Muscle of leg (tissue), 11 donors: Measurements from ENCODE around the gene FRMD4A. TPM values are rescaled to one million over a fixed set of nuclear protein-coding genes. Genes with fewer than 3 reads are reported as not detected.
A peak's percentile ranks its signal among the peaks of the same experiment; 100 is the strongest.
"Not testable (repeated sequence)": the region's sequence is repeated elsewhere in the genome, so short reads cannot be mapped to it uniquely, and the experiment has no call there.

ENCODE experiments used
- DNase-seq: peaks from one replicate; pipeline ENCODE4 v3.0.0; 2013
- H3K27ac ChIP-seq: one replicate; pipeline ENCODE4 v1.5.1; 2013; ENCODE audit warnings: mild to moderate bottlenecking, low read length, control low read depth
- H3K27me3 ChIP-seq: one replicate; pipeline ENCODE4 v1.6.1; 2013; ENCODE audit warnings: low read length; ENCODE audit not compliant: control insufficient read depth, insufficient read depth
- H3K36me3 ChIP-seq: one replicate; pipeline ENCODE4 v1.6.1; 2013; ENCODE audit warnings: low read length; ENCODE audit not compliant: control insufficient read depth, insufficient read depth
- H3K4me1 ChIP-seq: one replicate; pipeline ENCODE4 v1.6.1; 2013; ENCODE audit warnings: low read length; ENCODE audit not compliant: control insufficient read depth, insufficient read depth
- H3K4me3 ChIP-seq: one replicate; pipeline ENCODE4 v1.5.1; 2013; ENCODE audit warnings: low read length, control low read depth
- H3K9me3 ChIP-seq: replicated peaks from 2 replicates; pipeline ENCODE4 v1.6.1; 2013; ENCODE audit warnings: low read depth, low read length; ENCODE audit not compliant: control insufficient read depth
- WGBS: methylation state at CpG from one replicate; pipeline ENCODE4 v1.1.5; 2013; ENCODE audit warnings: missing lambda C conversion rate; ENCODE audit not compliant: insufficient coverage; 5-methylcytosine and 5-hydroxymethylcytosine counted together
- polyA plus RNA-seq, 8 donors: library from polyadenylated mRNA; unstranded; fragments of 120-200 nt; gene quantifications; one replicate each; pipeline versions ENCODE4 v1.2.1 to v1.2.3, GENCODE V29; 2013; ENCODE audit warnings: inconsistent platforms in 1 of 8, low replicate concordance in 1 of 8; ENCODE audit not compliant: insufficient read length in 8 of 8, insufficient read depth in 1 of 8
- total RNA-seq: library from RNA; stranded (reverse); fragments of 120-200 nt; gene quantifications from one replicate; pipeline ENCODE4 v1.2.4, GENCODE V29; 2013

FRMD4A gene
- total and polyA plus RNA-seq, 9 donors: 29.1 to 53.1 (median 42.0) TPM

DNA sequence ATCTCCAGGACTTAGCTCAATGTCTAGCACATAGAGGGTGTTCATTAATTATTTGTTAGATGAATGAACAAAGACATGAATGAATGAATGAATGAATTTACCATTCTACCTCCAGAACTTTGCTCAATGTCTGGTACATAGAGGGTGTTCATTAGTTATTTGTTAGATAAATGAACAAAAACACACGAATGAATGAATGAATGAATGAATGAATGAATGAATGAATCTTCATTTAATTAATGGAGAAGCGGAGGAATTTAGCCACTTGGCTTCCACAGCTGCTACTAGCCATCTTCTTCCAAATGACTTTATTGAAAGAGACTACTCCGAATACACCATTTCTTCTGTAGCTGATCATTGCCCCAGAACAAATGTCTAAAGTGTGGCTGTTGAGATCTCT is 368.9 kb downstream of the FRMD4A start:
- H3K36me3 ChIP-seq: no peaks in the 10 kb centered on the region

DNA sequence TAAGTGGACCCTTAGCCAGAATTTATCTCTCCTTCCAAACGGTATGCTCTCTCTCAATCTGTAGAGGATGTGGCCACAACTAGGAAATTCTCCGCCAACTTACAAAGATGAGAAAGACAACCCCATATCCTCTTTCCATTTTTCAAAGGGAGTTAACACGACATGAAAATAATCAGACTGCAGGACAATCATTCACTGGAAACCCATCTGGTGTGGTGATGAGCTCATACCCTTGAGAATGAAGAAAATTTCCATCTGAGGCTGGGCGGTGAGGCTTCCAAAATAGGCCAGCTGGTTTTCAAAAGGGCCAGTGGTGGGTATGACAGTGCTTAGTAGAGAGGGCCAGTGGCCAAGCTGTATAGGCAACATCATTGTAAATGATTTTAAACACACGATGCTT is 369.6 kb downstream of the FRMD4A start:
- peak overlapping the region; percentile 69 for H3K27ac ChIP-seq
- H3K4me1 ChIP-seq: peaks cover 22% of the 10 kb centered on the region
- H3K27me3 ChIP-seq: no peaks in the 10 kb centered on the region
- no peaks in the 10 kb centered on the region for H3K36me3 ChIP-seq
- H3K4me3 ChIP-seq: no peak overlapping the region
- peak; percentile 80 for DNase-seq
- 30% methylated on average over 2 of the region's 5 CpGs for WGBS
- H3K9me3 ChIP-seq: no peaks in the 10 kb centered on the region

More for the DNA sequence above, 368.9 kb downstream of the FRMD4A start:
- DNase-seq: no peak
- WGBS: no CpG with 5 or more reads among the region's 3 CpGs
- H3K9me3 ChIP-seq: no peaks in the 10 kb centered on the region
- H3K4me1 ChIP-seq: peaks cover 17% of the 10 kb centered on the region
- H3K27ac ChIP-seq: no peak overlapping the region
- H3K27me3 ChIP-seq: no peaks in the 10 kb centered on the region
- H3K4me3 ChIP-seq: no peak overlapping the region

DNA sequence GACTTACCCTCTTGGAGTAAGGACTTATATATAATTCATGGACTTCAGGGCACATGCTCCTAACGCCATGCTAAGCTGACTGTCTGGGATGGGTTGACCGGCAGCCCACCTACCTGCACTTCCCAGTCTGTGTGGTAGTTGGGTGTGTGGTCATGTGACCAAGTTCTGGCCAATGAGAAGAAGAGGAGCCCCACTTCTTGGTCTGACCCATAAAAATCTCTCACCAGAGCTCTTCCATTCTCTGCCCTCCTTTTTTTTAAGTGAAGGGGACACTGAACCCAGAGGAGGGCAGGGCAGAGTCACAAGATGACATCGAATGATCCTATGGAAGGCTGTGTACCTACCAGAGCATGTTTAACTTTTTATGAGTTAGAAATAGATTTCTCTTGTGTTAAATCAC is 370.1 kb downstream of the FRMD4A start:
- H3K4me3 ChIP-seq: no peak overlapping the region
- peak overlapping the region; percentile 69 for H3K27ac ChIP-seq
- WGBS: no CpG with 5 or more reads among the region's 3 CpGs

DNA sequence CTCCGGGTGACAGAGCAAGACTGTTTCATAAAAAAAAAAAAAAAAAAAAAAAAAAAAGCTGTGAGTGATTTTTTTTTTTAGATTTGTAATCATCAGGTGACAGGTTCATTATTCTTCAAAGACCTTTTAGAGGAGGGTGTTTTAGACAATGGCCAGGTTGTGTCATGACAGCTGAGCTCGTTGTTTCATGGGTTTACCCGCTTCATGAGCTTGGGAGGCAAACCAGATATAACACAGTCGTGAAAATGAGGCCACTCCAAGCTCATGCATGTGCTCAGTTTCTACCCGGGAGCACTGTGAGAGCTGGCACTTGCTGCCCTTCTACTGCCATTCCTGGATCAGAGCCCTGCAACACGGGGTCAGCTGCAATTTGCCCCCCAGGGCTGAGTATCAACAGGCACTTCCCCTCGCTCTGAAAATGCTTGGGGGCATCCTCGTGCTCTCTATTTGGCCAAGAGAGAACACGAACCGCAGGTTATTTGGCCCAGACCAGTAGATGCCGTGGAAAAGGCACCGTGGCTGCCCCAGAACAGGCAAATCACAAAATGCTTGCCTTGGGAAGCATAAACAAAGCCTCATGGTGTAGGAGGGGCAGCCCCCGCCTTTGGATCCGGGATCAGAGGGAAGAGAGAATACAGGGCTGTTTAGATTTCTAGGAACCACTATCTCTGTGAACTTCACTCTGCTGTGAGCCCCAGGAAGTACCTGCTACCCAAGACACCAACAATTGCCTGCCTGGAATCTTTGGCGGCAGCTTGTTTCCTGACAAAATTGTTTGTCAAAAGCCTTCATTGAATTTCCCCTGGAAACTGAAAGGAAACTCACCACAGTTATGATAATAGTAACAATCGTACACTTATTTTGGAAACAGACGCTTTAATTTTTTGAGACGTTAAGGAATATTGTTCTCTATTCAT is 371.0 kb downstream of the FRMD4A start:
- Histone ChIP-seq H3K4me1 (peaks cover 26% of the 10 kb centered on the region), H3K4me3 (no peak overlapping the region), H3K27ac (peak overlapping the region; percentile 69), H3K9me3 (no peaks in the 10 kb centered on the region), H3K36me3 (no peaks in the 10 kb centered on the region), H3K27me3 (no peaks in the 10 kb centered on the region)
- peak; percentile 29 for DNase-seq
- 59% methylated on average over 11 of the region's 18 CpGs for WGBS

More for the DNA sequence above, 370.1 kb downstream of the FRMD4A start:
- peaks cover 22% of the 10 kb centered on the region for H3K4me1 ChIP-seq
- H3K36me3 ChIP-seq: no peaks in the 10 kb centered on the region
- H3K27me3 ChIP-seq: no peaks in the 10 kb centered on the region
- H3K9me3 ChIP-seq: no peaks in the 10 kb centered on the region
- DNase-seq: no peak

DNA sequence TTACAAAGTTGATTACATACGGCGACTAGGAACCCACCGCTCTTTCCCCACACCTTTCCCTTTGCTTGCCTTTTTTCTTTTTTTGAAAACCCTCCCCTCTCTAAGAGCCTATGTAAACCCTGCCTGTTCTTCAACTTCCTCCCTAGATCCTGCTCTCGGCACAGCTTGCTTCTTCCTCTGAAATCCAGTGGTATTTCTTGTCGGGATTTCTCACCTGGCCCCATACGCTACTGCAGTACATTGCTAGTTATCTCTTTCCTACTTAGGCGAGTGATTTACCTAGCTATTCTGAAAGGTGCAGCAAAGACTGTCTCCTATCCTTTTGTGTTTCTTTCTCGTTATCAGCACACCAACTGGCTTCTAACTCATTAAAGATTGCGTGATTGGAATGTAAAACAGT is 372.9 kb downstream of the FRMD4A start:
- DNase-seq: no peak
- 79% methylated on average over 8 of the region's 9 CpGs for WGBS
- H3K9me3 ChIP-seq: no peaks in the 10 kb centered on the region
- no peak overlapping the region for H3K27ac ChIP-seq
- peaks cover 26% of the 10 kb centered on the region for H3K4me1 ChIP-seq
- no peak overlapping the region for H3K4me3 ChIP-seq
- no peaks in the 10 kb centered on the region for H3K36me3 ChIP-seq
- no peaks in the 10 kb centered on the region for H3K27me3 ChIP-seq

DNA sequence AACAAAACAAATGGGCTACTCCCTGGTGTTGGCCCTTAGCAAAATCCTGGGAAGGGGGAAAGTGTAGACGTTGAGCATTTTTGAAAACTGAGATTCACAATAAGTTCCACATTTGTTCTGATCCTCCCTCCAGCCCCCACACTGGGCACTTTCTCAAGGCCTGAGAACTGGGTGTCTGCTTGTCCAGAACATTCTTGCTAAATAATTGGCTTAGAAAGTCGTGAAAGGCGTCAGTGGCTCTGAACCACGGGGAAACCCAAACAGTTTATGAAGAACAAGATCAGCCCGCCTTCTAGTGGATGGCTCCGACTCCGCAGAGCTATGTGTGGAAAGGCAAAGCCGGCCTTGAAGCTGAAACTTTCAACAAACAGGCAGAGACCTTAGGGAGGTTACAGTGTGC is 373.9 kb downstream of the FRMD4A start:
- Histone ChIP-seq H3K4me3 (no peak overlapping the region), H3K9me3 (no peaks in the 10 kb centered on the region), H3K27ac (peak overlapping the region; percentile 55), H3K36me3 (no peaks in the 10 kb centered on the region), H3K27me3 (no peaks in the 10 kb centered on the region), H3K4me1 (peaks cover 26% of the 10 kb centered on the region)
- 27% methylated on average over 5 of the region's 8 CpGs for WGBS
- DNase-seq: peak; percentile 91

DNA sequence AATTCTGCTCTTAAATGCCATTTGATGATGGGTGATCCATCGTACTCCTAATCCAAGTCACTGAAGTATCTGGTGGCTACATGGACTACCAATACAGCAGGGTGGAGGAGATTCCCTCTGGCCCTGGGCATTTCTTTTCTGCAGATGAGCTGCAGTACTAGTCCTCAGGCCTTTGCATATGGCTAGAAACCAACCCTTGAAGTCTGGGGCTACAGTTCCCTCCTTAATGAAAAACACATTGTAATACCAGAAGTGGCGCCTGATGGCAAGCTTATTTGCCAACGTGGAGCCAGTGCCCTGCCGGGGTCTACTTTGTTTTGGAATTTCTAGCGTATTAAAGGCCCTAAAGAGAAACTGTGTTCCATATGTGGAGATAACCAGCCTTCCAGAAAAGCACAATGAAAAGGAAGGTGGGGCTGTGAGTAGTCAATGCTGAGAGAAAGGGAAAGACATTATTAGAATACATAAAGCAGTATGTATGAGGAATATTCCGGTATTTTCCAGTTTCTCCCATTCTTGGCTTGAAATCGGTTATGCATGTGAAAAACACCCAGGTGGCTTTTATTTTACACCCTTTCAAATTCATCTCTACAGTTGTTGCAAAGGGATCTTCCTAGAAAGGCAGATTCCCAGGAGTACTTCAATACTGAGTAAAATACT is 375.2 kb downstream of the FRMD4A start:
- peak; percentile 65 for DNase-seq
- Histone ChIP-seq H3K27me3 (no peaks in the 10 kb centered on the region), H3K27ac (peak overlapping the region; percentile 31), H3K36me3 (no peaks in the 10 kb centered on the region), H3K9me3 (no peaks in the 10 kb centered on the region), H3K4me1 (peaks cover 20% of the 10 kb centered on the region), H3K4me3 (no peak overlapping the region)
- 43% methylated on average over 4 of the region's 7 CpGs for WGBS

DNA sequence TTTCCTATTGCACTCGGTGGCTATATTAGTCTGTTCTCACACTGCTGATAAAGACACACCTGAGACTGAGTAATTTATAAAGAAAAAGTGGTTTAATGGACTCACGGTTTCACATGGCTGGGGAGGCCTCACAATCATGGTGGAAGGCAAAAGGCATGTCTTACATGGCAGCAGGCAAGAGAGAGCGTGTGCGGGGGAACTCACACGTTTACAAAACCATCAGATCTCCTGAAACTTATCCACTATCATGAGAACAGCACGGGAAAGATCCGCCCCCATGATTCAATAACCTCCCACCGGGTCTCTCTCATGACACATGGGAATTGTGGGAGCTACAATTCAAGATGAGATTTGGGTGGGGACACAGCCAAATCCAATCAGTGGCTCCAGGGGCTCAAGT is 376.5 kb downstream of the FRMD4A start:
- H3K27me3 ChIP-seq, H3K9me3 ChIP-seq, H3K27ac ChIP-seq, H3K4me3 ChIP-seq, H3K36me3 ChIP-seq, DNase-seq: not testable (repeated sequence)
- 100% methylated on average over 1 of the region's 8 CpGs for WGBS
- H3K4me1 ChIP-seq: peaks cover 13% of the 10 kb centered on the region

DNA sequence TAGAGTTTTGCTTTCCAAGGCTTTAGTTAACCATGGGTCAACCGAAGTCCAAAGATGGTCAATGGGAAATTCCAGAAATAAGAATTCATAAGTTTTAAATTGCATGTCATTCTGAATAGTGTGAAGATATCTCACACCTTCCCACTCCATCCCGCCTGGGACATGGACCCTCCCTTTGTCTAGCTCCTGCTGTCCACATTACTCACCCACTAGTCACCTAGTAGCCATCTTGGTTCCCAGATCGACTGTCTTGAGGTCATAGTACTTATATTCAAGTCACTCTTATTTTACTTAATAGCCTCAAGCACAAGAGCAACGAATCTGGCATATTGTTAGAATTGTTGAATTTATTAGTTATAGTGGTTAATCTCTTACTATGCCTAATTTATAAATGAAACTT is 377.4 kb downstream of the FRMD4A start:
- peaks cover 13% of the 10 kb centered on the region for H3K4me1 ChIP-seq
- no peak overlapping the region for H3K4me3 ChIP-seq
- no peak overlapping the region for H3K27ac ChIP-seq
- no peaks in the 10 kb centered on the region for H3K36me3 ChIP-seq
- no peak for DNase-seq
- H3K9me3 ChIP-seq: no peaks in the 10 kb centered on the region
- no CpG with 5 or more reads among the region's 4 CpGs for WGBS
- no peaks in the 10 kb centered on the region for H3K27me3 ChIP-seq

DNA sequence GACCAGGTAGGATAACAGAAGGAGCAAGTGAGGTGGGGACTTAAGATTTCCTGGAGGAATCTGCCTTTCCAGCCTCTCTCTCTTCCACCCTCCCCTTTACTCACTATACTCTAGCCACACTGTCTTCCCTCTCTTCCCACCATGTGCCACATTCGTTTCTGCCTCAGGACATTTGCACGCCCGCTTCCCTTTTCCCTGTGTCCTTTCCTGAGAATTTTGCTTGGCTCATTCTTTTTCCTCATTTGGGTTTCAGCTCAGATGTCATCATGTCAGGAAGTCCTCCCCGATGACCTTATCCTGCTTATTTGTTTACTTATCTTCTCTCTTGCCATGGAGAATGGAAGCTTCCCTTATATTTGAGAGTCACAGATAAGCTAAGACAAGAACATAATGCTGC is 380.2 kb downstream of the FRMD4A start:
- H3K9me3 ChIP-seq: no peaks in the 10 kb centered on the region
- peaks cover 12% of the 10 kb centered on the region for H3K4me1 ChIP-seq
- WGBS: 95% methylated on average over 3 of the region's 4 CpGs
- no peak overlapping the region for H3K4me3 ChIP-seq
- DNase-seq: no peak
- peak overlapping the region; percentile 25 for H3K27ac ChIP-seq
- no peaks in the 10 kb centered on the region for H3K27me3 ChIP-seq
- H3K36me3 ChIP-seq: no peaks in the 10 kb centered on the region
